Panc1 (cell line): ENCODE data around the gene CAMK1D. TPM values are rescaled to one million over a fixed set of nuclear protein-coding genes. Genes with fewer than 3 reads are reported as not detected.

Experiments
- ATAC-seq: fragments of 200-7000 bp; cut with Tn5 transposase; 2 replicates; pipeline ENCODE4 v1.9.1; 2020; ENCODE audit warnings: mild to moderate bottlenecking, moderate library complexity
- BruUV-seq: library from RNA; stranded (reverse); fragments of 400-500 nt; replicated peaks from 2 replicates; lab custom pipeline; 2021; lab: Mats Ljungman, UMichigan
- CTCF ChIA-PET: fragments of 300-600 bp; sonication (Branson Sonifier 250); formaldehyde crosslinking; loops from one replicate; lab custom pipeline; 2022; ENCODE audit warnings: antibody characterized with exemption; lab: Charles Lee
- POLR2A ChIA-PET: fragments of 300-600 bp; sonication (Branson Sonifier 250); formaldehyde crosslinking; loops from one replicate; lab custom pipeline; 2022; ENCODE audit warnings: antibody characterized with exemption; lab: Charles Lee
- DNase-seq: peaks from one replicate; pipeline ENCODE4 v3.0.0-alpha.2; 2010; ENCODE audit warnings: low read depth, low spot score
- H3K27ac ChIP-seq: 2 replicates; pipeline ENCODE4 v1.5.1; 2011; ENCODE audit warnings: mild to moderate bottlenecking, low read length, inconsistent platforms
- H3K27me3 ChIP-seq: fragments of 200-500 bp; sonication (Bioruptor generic); 2 replicates; pipeline ENCODE4 v1.6.0; 2014; ENCODE audit warnings: low read length, inconsistent platforms; ENCODE audit not compliant: control insufficient read depth, insufficient read depth
- H3K36me3 ChIP-seq: fragments of 200-500 bp; sonication (Bioruptor generic); 2 replicates; pipeline ENCODE4 v1.5.1; 2014; ENCODE audit warnings: inconsistent platforms, mild to moderate bottlenecking, low read length, moderate library complexity; ENCODE audit not compliant: control insufficient read depth, insufficient read depth
- H3K4me1 ChIP-seq: 2 replicates; pipeline ENCODE4 v1.5.1; 2011; ENCODE audit warnings: inconsistent platforms, mild to moderate bottlenecking, low read length, moderate library complexity; ENCODE audit not compliant: control insufficient read depth, insufficient read depth
- H3K4me3 ChIP-seq, 2 experiments: 2 replicates each; pipeline ENCODE4 v1.5.1; 2011 to 2012; ENCODE audit warnings: low read depth in 2 of 2, low read length in 2 of 2, mild to moderate bottlenecking in 2 of 2, inconsistent platforms in 1 of 2, moderate library complexity in 1 of 2
- H3K9me3 ChIP-seq: fragments of 200-500 bp; sonication (Bioruptor generic); 2 replicates; pipeline ENCODE4 v1.5.1; 2014; ENCODE audit warnings: low read depth, mild to moderate bottlenecking, inconsistent platforms, low read length, moderate library complexity; ENCODE audit not compliant: control insufficient read depth, insufficient read depth
- CTCF ChIP-seq: fragments of 450-650 bp; IDR thresholded peaks from 2 replicates; pipeline ENCODE4 v1.5.1; 2017; ENCODE audit warnings: mild to moderate bottlenecking
- POLR2AphosphoS5 ChIP-seq: IDR thresholded peaks from 2 replicates; pipeline ENCODE4 v1.6.1; 2012; ENCODE audit warnings: mild to moderate bottlenecking, low read depth, low read length, moderate library complexity
- REST ChIP-seq, 2 experiments: IDR thresholded peaks; 2 replicates each; pipeline ENCODE4 v1.6.1; 2011 to 2012; ENCODE audit warnings: low read depth in 2 of 2, control low read depth in 1 of 2, low read length in 1 of 2, mild to moderate bottlenecking in 1 of 2, moderate library complexity in 1 of 2; ENCODE audit not compliant: insufficient read depth in 1 of 2
- SIN3A ChIP-seq: IDR thresholded peaks from 2 replicates; pipeline ENCODE4 v1.6.1; 2012; ENCODE audit warnings: low read depth, mild to moderate bottlenecking, low read length, moderate library complexity, borderline replicate concordance; ENCODE audit not compliant: insufficient read depth
- TCF7L2 ChIP-seq: IDR thresholded peaks from 2 replicates; pipeline ENCODE4 v1.6.1; 2011; ENCODE audit warnings: mild to moderate bottlenecking, low read depth, low read length, inconsistent platforms
- in situ Hi-C: cut with HindIII; loops from 2 replicates; pipeline ENCODE4 v1.10.0; 2016; ENCODE audit warnings: low sequenced_read_pairs, low pct_unique_long_range_greater_than_20kb
- intact Hi-C: fragments of 100-400 bp; cut with micrococcal nuclease; formaldehyde crosslinking; loops from one replicate; pipeline ENCODE4 v1.10.0; 2022; ENCODE audit not compliant: unreplicated experiment
- total RNA-seq: library from RNA; stranded (reverse); gene quantifications from one replicate; pipeline ENCODE4 v1.2.1, GENCODE V29; 2021; ENCODE audit not compliant: unreplicated experiment

CAMK1D gene
- total RNA-seq, 1 experiment from 2014 or later, result 5.7 TPM

- in situ Hi-C loops (no loop called here), intact Hi-C loops (no loop called here)
- no peak for TF ChIP-seq POLR2AphosphoS5
- TF ChIP-seq TCF7L2, result no peak
- TF ChIP-seq CTCF, result no peak
- TF ChIP-seq REST (IDR thresholded peaks at IDR 0.05; ENCODE audit: insufficient read depth in 1 of 2, low read depth in 2 of 2, low read length in 1 of 2), result no peak
- no peak for TF ChIP-seq SIN3A
- Histone ChIP-seq H3K4me3 (no peak overlapping the region), H3K4me1 (no peaks in the 10 kb centered on the region), H3K9me3 (no peaks in the 10 kb centered on the region), H3K36me3 (no peaks in the 10 kb centered on the region), H3K27ac (no peak overlapping the region), H3K27me3 (no peaks in the 10 kb centered on the region)
- ATAC-seq, result no peak
- ChIA-PET CTCF (no interaction called here), POLR2A (no interaction called here)
- DNase-seq, result no peak
- no TSS peak for BruUV-seq
Measured at GRCh38 chr10:12642036-12642435, 292.7 kb downstream of the CAMK1D start.

DNA sequence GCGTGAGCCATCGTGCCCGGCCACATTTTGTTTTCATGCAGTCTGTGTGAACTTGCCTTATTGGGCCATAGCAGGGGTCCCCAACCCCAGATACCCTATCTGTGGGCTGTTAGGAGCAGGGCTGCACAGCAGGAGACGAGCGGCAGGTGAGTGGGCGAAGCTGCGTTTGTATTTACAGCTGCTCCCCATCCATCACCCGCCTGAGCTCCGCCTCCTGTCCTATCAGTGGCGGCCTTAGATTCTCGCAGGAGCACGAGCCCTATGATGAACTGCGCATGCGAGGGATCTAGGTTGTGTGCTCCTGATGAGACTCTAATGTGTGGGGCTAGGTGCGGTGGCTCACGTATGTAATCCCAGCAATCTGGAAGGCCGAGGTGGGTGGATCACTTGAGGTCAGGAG is 293.9 kb downstream of the CAMK1D start:
- BruUV-seq, result no TSS peak
- H3K9me3 ChIP-seq, result no peaks in the 10 kb centered on the region
- POLR2A ChIA-PET, result no interaction called here
- H3K4me3 ChIP-seq, result no peak overlapping the region
- in situ Hi-C loops (no loop called here), intact Hi-C loops (no loop called here)
- no peak overlapping the region for H3K27ac ChIP-seq
- H3K36me3 ChIP-seq, result no peaks in the 10 kb centered on the region
- CTCF ChIA-PET, result no interaction called here
- no peak for DNase-seq
- H3K27me3 ChIP-seq, result no peaks in the 10 kb centered on the region
- no peak for ATAC-seq
- TF ChIP-seq SIN3A, result no peak
- no peak for TF ChIP-seq POLR2AphosphoS5
- TF ChIP-seq CTCF, result no peak
- no peak for TF ChIP-seq REST (IDR thresholded peaks at IDR 0.05; ENCODE audit: insufficient read depth in 1 of 2, low read depth in 2 of 2, low read length in 1 of 2)
- no peak for TF ChIP-seq TCF7L2
- H3K4me1 ChIP-seq, result no peaks in the 10 kb centered on the region
